Measurements from ENCODE around the gene SLC24A4.

- TF ChIP-seq CTCF (IDR thresholded peaks at IDR 0.05 in 8 of 11, conservative IDR thresholded peaks at IDR 0.05 in 3 of 11) (no peak), POLR2A (IDR thresholded peaks at IDR 0.05) (no peak), POLR2AphosphoS5 (IDR thresholded peaks at IDR 0.05) (no peak)
Measured at GRCh38 chr14:92386165-92386564, 63.2 kb downstream of the SLC24A4 start.

Measured in spleen (tissue), 7 donors.